ENCODE measurements around the gene DSN1. TPM values are rescaled to one million over a fixed set of nuclear protein-coding genes. Genes with fewer than 3 reads are reported as not detected.

DSN1 gene
- total and polyA plus RNA-seq, 9 of the 15 experiments (the other 6 are each of a cell fraction or from before 2014, with no cell fraction given), result 23.3 to 45.3 (median 31.1) TPM

- in situ Hi-C loops (cut with MboI) (no loop called here), intact Hi-C loops (cut with micrococcal nuclease) (no loop called here)
- Histone ChIP-seq H3K27ac (ENCODE audit: extremely low read depth, low read depth, low read length) (no peak overlapping the region), H3K79me2 (ENCODE audit: control insufficient read depth, insufficient read depth, low read length) (no peaks in the 10 kb centered on the region), H3K27me3 (ENCODE audit: control insufficient read depth in 2 of 2, insufficient read depth in 2 of 2, low read length in 2 of 2) (no peaks in the 10 kb centered on the region), H3K4me2 (ENCODE audit: insufficient read depth, low read length) (no peak overlapping the region), H3K36me3 (ENCODE audit: control insufficient read depth, insufficient read depth, low read length) (no peaks in the 10 kb centered on the region; the same call in 2 of the 3 replicates), H3K9me1 (ENCODE audit: control insufficient read depth, insufficient read depth, low read length) (no peaks in the 10 kb centered on the region), H3K4me3 (no peak overlapping the region), H3K9me3 (replicated peaks; ENCODE audit: control insufficient read depth, insufficient read depth, low read depth, low read length) (no peaks in the 10 kb centered on the region), H2AFZ (ENCODE audit: low read depth, low read length) (no peak overlapping the region), H3K9ac (ENCODE audit: insufficient read depth in 1 of 2, low read depth in 2 of 2, low read length in 2 of 2) (no peak overlapping the region), H4K20me1 (replicated peaks; ENCODE audit: control insufficient read depth, insufficient read depth, low read length) (no peaks in the 10 kb centered on the region), H3K4me1 (replicated peaks in 1 of 2; ENCODE audit: control insufficient read depth in 2 of 2, insufficient read depth in 2 of 2, low read length in 2 of 2) (peaks cover 0 to 3% of the 10 kb centered on the region in 2 experiments; a peak in 2 of 5 replicates)
- FAIRE-seq (peak; percentile 35), DNase-seq (ENCODE audit: extremely low read depth in 1 of 4, low spot score in 3 of 4) (peak in 1 of 4 experiments; percentile 30), ATAC-seq (peak; percentile 74)
- ChIA-PET CTCF (ENCODE audit: low intra/inter-chr PET ratio) (interaction anchor here (0.6 kb wide), 1 partner anchor 123 kb away, joined by 3 read pairs; the partner anchor contains the start of gene RAB5IF), POLR2A (no interaction called here)
- 36% methylated on average over 3 of the region's 3 CpGs for WGBS (ENCODE audit: insufficient coverage, low coverage, missing lambda C conversion rate)
- no TSS peak for BruUV-seq (replicated peaks)
- no peak for TF ChIP-seq PURB (CRISPR knock-in tag; IDR thresholded peaks at IDR 0.05; ENCODE audit: low read depth)
- no peak for TF ChIP-seq TEAD4 (IDR thresholded peaks at IDR 0.05; ENCODE audit: low read length)
- TF ChIP-seq TEAD4 (CRISPR knock-in tag; IDR thresholded peaks at IDR 0.05; ENCODE audit: borderline replicate concordance), result no peak
- TF ChIP-seq RAD21 (CRISPR knock-in tag; conservative IDR thresholded peaks at IDR 0.05 in 1 of 2, IDR thresholded peaks at IDR 0.05 in 1 of 2), result peak in 1 of 2 experiments; percentile 34; a peak in 2 of 4 replicates
- TF ChIP-seq PYGO2 (tag; IDR thresholded peaks at IDR 0.05), result no peak
- TF ChIP-seq ATF3 (IDR thresholded peaks at IDR 0.05), result peak; percentile 57
- no peak for TF ChIP-seq ATF3 (CRISPR knock-in tag; conservative IDR thresholded peaks at IDR 0.05)
- no peak for TF ChIP-seq CHAMP1 (IDR thresholded peaks at IDR 0.05)
- TF ChIP-seq KLF16 (IDR thresholded peaks at IDR 0.05), result no peak
- TF ChIP-seq HOXB6 (CRISPR knock-in tag; IDR thresholded peaks at IDR 0.05; ENCODE audit: borderline replicate concordance), result no peak
- no peak for TF ChIP-seq ZNF263 (CRISPR knock-in tag; IDR thresholded peaks at IDR 0.05; ENCODE audit: borderline replicate concordance)
- no peak for TF ChIP-seq ZBTB34 (CRISPR knock-in tag; IDR thresholded peaks at IDR 0.05)
- TF ChIP-seq NFXL1 (CRISPR knock-in tag; IDR thresholded peaks at IDR 0.05), result no peak
- no peak for TF ChIP-seq BRD9 (IDR thresholded peaks at IDR 0.05; ENCODE audit: low read depth, partially characterized antibody)
- TF ChIP-seq PTRF (tag; IDR thresholded peaks at IDR 0.05), result no peak
- no peak for TF ChIP-seq ZNF23 (CRISPR knock-in tag; IDR thresholded peaks at IDR 0.05)
- TF ChIP-seq NFE2L1 (tag; IDR thresholded peaks at IDR 0.05; ENCODE audit: borderline replicate concordance, low read depth), result no peak
- peak; percentile 40; the same call in 1 of the 2 replicates for TF ChIP-seq JUND (IDR thresholded peaks at IDR 0.05; ENCODE audit: borderline replicate concordance, low read depth, low read length)
- TF ChIP-seq JUND (tag; IDR thresholded peaks at IDR 0.05; ENCODE audit: borderline replicate concordance, low read depth, low read length), result no peak; the same call in 1 of the 3 replicates
These were observed 44.6 kb downstream of the DSN1 start for GRCh38 chr20:36728986-36729385.

Measured in K562 (cell line).